Mesenchymal stem cell (in vitro differentiated cells and primary cell): ENCODE measurements around the gene CDKL5.

Experiments used
- DNase-seq: peaks from one replicate; pipeline ENCODE4 v3.0.0-alpha.2; 2013
- H2AFZ ChIP-seq: one replicate; pipeline ENCODE4 v1.6.1; 2013; ENCODE audit warnings: low read depth, mild to moderate bottlenecking, control low read depth, inconsistent platforms, low read length, moderate library complexity
- H2AK5ac ChIP-seq: 2 replicates; pipeline ENCODE4 v1.6.1; 2013; ENCODE audit warnings: low read length, moderate library complexity, mild to moderate bottlenecking, inconsistent platforms; ENCODE audit not compliant: severe bottlenecking
- H2BK120ac ChIP-seq: one replicate; pipeline ENCODE4 v1.6.1; 2013; ENCODE audit warnings: low read depth, mild to moderate bottlenecking, inconsistent platforms, low read length, moderate library complexity
- H2BK12ac ChIP-seq, 2 experiments: one replicate each; pipeline ENCODE4 v1.6.1; 2013; ENCODE audit warnings: inconsistent platforms in 2 of 2, low read length in 2 of 2, mild to moderate bottlenecking in 2 of 2, moderate library complexity in 2 of 2, control low read depth in 1 of 2
- H2BK15ac ChIP-seq: one replicate; pipeline ENCODE4 v1.6.1; 2013; ENCODE audit warnings: mild to moderate bottlenecking, low read depth, inconsistent platforms; ENCODE audit not compliant: poor library complexity, severe bottlenecking
- H2BK5ac ChIP-seq: 2 replicates; pipeline ENCODE4 v1.6.1; 2013; ENCODE audit warnings: low read depth, mild to moderate bottlenecking, low read length, control low read depth, inconsistent platforms; ENCODE audit not compliant: poor library complexity, severe bottlenecking
- H3K14ac ChIP-seq, 2 experiments: one replicate each; pipeline ENCODE4 v1.6.1; 2013; ENCODE audit warnings: inconsistent platforms in 2 of 2, low read length in 2 of 2, control low read depth in 1 of 2, mild to moderate bottlenecking in 1 of 2, moderate library complexity in 1 of 2
- H3K18ac ChIP-seq, 2 experiments: one replicate each; pipeline ENCODE4 v1.6.1; 2013; ENCODE audit warnings: inconsistent platforms in 2 of 2, low read length in 2 of 2, control low read depth in 1 of 2, low read depth in 1 of 2, mild to moderate bottlenecking in 1 of 2
- H3K23ac ChIP-seq, 2 experiments: one replicate each; pipeline ENCODE4 v1.6.1; 2013; ENCODE audit warnings: inconsistent platforms in 2 of 2, low read length in 2 of 2, mild to moderate bottlenecking in 2 of 2, moderate library complexity in 2 of 2, control low read depth in 1 of 2
- H3K27ac ChIP-seq: 2 replicates; pipeline ENCODE4 v1.5.1; 2013; ENCODE audit warnings: mild to moderate bottlenecking, moderate library complexity, low read length, control low read depth, inconsistent platforms; ENCODE audit not compliant: poor library complexity, severe bottlenecking
- H3K27me3 ChIP-seq, 2 experiments: 2 replicates each; pipeline versions ENCODE4 v1.6.1 to v1.7.0; 2013; ENCODE audit warnings: low read length in 2 of 2, mild to moderate bottlenecking in 2 of 2, moderate library complexity in 2 of 2, control low read depth in 1 of 2, inconsistent platforms in 1 of 2; ENCODE audit not compliant: control insufficient read depth in 1 of 2, insufficient read depth in 1 of 2
- H3K36me3 ChIP-seq, 2 experiments: 2 replicates each; pipeline versions ENCODE4 v1.6.1 to v1.7.0; 2013; ENCODE audit warnings: low read length in 2 of 2, control low read depth in 1 of 2, inconsistent platforms in 1 of 2, low read depth in 1 of 2, mild to moderate bottlenecking in 1 of 2; ENCODE audit not compliant: insufficient read depth in 2 of 2, control insufficient read depth in 1 of 2
- H3K4ac ChIP-seq, 2 experiments: one replicate each; pipeline ENCODE4 v1.6.1; 2013; ENCODE audit warnings: inconsistent platforms in 2 of 2, low read length in 2 of 2, mild to moderate bottlenecking in 2 of 2, moderate library complexity in 2 of 2, control low read depth in 1 of 2, low read depth in 1 of 2
- H3K4me1 ChIP-seq: 2 replicates; pipeline ENCODE4 v1.6.1; 2013; ENCODE audit warnings: low read depth, low read length, control low read depth; ENCODE audit not compliant: control insufficient read depth, insufficient read depth
- H3K4me2 ChIP-seq: 2 replicates; pipeline ENCODE4 v1.6.1; 2013; ENCODE audit warnings: low read length, mild to moderate bottlenecking, inconsistent platforms; ENCODE audit not compliant: poor library complexity, severe bottlenecking
- H3K4me3 ChIP-seq, 2 experiments: 2 replicates each; pipeline versions ENCODE4 v1.5.1 to v1.7.0; 2013; ENCODE audit warnings: low read length in 2 of 2, mild to moderate bottlenecking in 2 of 2, control low read depth in 1 of 2, low read depth in 1 of 2; ENCODE audit not compliant: insufficient read depth in 1 of 2
- H3K79me1 ChIP-seq: replicated peaks from 2 replicates; pipeline ENCODE4 v1.6.1; 2013; ENCODE audit warnings: mild to moderate bottlenecking, control low read depth, low read length, inconsistent platforms; ENCODE audit not compliant: poor library complexity, severe bottlenecking
- H3K9ac ChIP-seq: 2 replicates; pipeline ENCODE4 v1.7.0; 2013; ENCODE audit warnings: mild to moderate bottlenecking, low read length, moderate library complexity
- H3K9me3 ChIP-seq: 2 replicates; pipeline ENCODE4 v1.7.0; 2013; ENCODE audit warnings: mild to moderate bottlenecking, low read length; ENCODE audit not compliant: control insufficient read depth
- H4K8ac ChIP-seq: one replicate; pipeline ENCODE4 v1.6.1; 2013; ENCODE audit warnings: inconsistent platforms, mild to moderate bottlenecking, low read length, moderate library complexity
- H4K91ac ChIP-seq: one replicate; pipeline ENCODE4 v1.6.1; 2013; ENCODE audit warnings: mild to moderate bottlenecking, low read length, inconsistent platforms
- WGBS: methylation state at CpG from one replicate; pipeline ENCODE4 v1.1.7; 2013; ENCODE audit warnings: mixed read lengths; 5-methylcytosine and 5-hydroxymethylcytosine counted together

CDKL5 gene

DNA sequence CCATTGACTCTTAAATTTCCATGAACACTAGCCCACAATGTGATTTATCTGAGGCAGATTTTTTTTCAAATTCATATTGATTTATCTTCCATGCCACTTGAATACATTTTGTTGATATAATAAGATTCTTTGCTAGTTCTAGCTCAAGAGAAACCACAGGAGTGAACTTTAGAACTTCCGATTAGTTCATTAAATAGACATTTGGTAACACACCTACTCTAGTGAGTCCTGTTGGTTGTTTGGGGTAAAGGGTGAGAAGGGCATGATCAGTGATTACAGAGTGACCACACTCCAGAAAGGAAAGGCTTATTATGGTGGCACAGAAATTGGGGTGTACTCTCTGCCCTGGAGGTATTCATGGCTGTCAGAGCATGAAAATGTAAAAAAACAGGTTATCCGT lies 120.4 kb downstream of the CDKL5 start:
- Histone ChIP-seq H3K9me3 (no peaks in the 10 kb centered on the region), H3K79me1 (peaks cover 17% of the 10 kb centered on the region), H3K18ac (no peak overlapping the region), H2BK12ac (no peak overlapping the region), H3K4me2 (no peak overlapping the region), H2BK120ac (no peak overlapping the region), H3K4me1 (peaks cover 2% of the 10 kb centered on the region), H3K14ac (no peak overlapping the region), H3K9ac (no peak overlapping the region), H3K27me3 (peaks cover 0 to 6% of the 10 kb centered on the region in 2 experiments), H2BK15ac (no peak overlapping the region), H3K4ac (no peak overlapping the region), H2BK5ac (no peak overlapping the region), H3K4me3 (no peak overlapping the region), H2AK5ac (no peak overlapping the region), H4K91ac (no peak overlapping the region), H3K23ac (no peak overlapping the region), H2AFZ (no peak overlapping the region), H3K27ac (no peak overlapping the region), H3K36me3 (no peaks in the 10 kb centered on the region), H4K8ac (no peak overlapping the region)
- no CpG with 5 or more reads among the region's 2 CpGs for WGBS
- no peak for DNase-seq

DNA sequence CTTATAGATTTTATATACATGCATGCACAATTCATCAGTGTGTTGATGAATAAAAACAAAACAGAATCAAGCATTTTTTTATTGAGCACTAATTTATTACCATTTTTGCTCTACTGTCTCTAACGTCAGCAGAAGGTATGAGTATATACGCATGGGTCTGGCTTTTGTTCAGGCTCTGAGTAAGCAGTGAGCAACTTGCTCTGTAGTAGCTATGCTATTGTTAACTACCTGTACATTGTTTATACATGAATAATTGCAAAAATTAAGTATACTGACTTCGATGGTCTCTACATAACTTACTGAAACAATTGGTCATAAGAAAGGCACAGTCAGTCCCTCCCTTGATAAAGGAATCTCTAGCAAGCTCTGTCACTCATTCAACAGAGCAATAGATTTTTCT lies 123.6 kb downstream of the CDKL5 start:
- Histone ChIP-seq H3K9ac (no peak overlapping the region), H2BK120ac (no peak overlapping the region), H3K4ac (no peak overlapping the region), H2BK15ac (no peak overlapping the region), H4K8ac (no peak overlapping the region), H2BK5ac (no peak overlapping the region), H3K79me1 (peaks cover 14% of the 10 kb centered on the region), H2BK12ac (no peak overlapping the region), H3K18ac (no peak overlapping the region), H3K4me1 (peaks cover 2% of the 10 kb centered on the region), H3K14ac (no peak overlapping the region), H2AK5ac (no peak overlapping the region), H3K27ac (no peak overlapping the region), H4K91ac (no peak overlapping the region), H3K4me3 (no peak overlapping the region), H3K23ac (no peak overlapping the region), H3K36me3 (no peaks in the 10 kb centered on the region), H2AFZ (no peak overlapping the region), H3K4me2 (no peak overlapping the region), H3K27me3 (peaks cover 0 to 3% of the 10 kb centered on the region in 2 experiments), H3K9me3 (no peaks in the 10 kb centered on the region)
- WGBS = 100% methylated on average over 1 of the region's 3 CpGs
- DNase-seq = no peak

DNA sequence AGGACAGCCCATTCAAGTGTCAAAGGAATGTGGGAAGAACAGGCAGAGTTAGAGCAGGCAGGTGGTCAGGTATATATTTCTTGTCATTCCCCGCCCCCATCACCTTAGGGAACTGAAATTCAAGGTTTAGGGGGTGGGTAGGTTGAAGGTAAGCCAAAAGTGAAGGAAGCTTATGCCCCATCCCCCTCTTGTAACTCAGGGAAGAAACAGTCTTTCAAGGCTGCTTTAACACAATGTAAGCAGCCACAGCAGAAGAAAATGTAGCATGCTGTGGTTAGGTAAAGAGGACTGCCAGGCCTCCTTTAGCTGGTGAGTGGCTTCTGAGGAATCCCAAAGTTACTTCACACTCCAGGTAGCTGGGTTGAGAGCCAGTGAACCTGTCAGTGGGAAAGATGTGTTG lies 124.2 kb downstream of the CDKL5 start:
- Histone ChIP-seq H3K79me1 (peaks cover 13% of the 10 kb centered on the region), H2BK12ac (no peak overlapping the region), H3K14ac (no peak overlapping the region), H3K18ac (no peak overlapping the region), H2BK5ac (no peak overlapping the region), H3K27ac (no peak overlapping the region), H3K4ac (no peak overlapping the region), H2BK120ac (no peak overlapping the region), H3K4me1 (peaks cover 2% of the 10 kb centered on the region), H4K91ac (no peak overlapping the region), H3K4me3 (no peak overlapping the region), H2AK5ac (no peak overlapping the region), H2BK15ac (no peak overlapping the region), H3K9ac (no peak overlapping the region), H2AFZ (no peak overlapping the region), H3K36me3 (no peaks in the 10 kb centered on the region), H3K27me3 (no peaks in the 10 kb centered on the region), H3K4me2 (no peak overlapping the region), H4K8ac (no peak overlapping the region), H3K23ac (no peak overlapping the region), H3K9me3 (no peaks in the 10 kb centered on the region)
- DNase-seq = no peak
- WGBS = no CpG with 5 or more reads among the region's 1 CpG

DNA sequence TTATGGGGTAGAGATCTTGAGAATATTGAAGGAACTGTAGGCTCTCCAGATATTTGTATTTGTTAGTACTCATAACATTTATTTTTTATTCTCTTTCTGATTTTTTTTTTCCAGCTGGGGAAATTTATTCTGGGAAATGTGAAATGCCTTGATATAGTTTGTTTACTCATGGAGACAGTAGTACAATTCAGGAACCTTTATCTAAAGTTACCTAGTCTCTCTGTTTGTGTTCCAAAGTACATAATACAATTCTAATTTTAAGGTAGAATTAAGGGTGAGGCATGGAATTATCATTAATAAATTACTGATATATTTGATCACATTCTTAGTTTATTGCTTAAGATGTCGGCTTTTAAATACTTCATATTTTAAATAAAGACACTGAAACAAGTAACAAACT lies 132.5 kb downstream of the CDKL5 start:
- no peak overlapping the region for H3K27ac ChIP-seq
- H2AK5ac ChIP-seq = no peak overlapping the region
- H3K79me1 ChIP-seq = peaks cover under 1% of the 10 kb centered on the region
- H3K9me3 ChIP-seq = no peaks in the 10 kb centered on the region
- H3K9ac ChIP-seq = no peak overlapping the region
- H2BK5ac ChIP-seq = no peak overlapping the region
- no peak overlapping the region for H3K4me3 ChIP-seq
- no peak overlapping the region for H3K23ac ChIP-seq
- H3K14ac ChIP-seq = no peak overlapping the region
- H3K18ac ChIP-seq = no peak overlapping the region
- H4K8ac ChIP-seq = no peak overlapping the region
- no peak overlapping the region for H4K91ac ChIP-seq
- H2BK12ac ChIP-seq = no peak overlapping the region
- H3K36me3 ChIP-seq = no peaks in the 10 kb centered on the region
- no peaks in the 10 kb centered on the region for H3K4me1 ChIP-seq
- no peak overlapping the region for H2AFZ ChIP-seq
- no CpG with 5 or more reads among the region's 1 CpG for WGBS
- DNase-seq = no peak
- no peak overlapping the region for H2BK120ac ChIP-seq
- no peak overlapping the region for H2BK15ac ChIP-seq
- H3K27me3 ChIP-seq = no peaks in the 10 kb centered on the region
- no peak overlapping the region for H3K4me2 ChIP-seq
- no peak overlapping the region for H3K4ac ChIP-seq
